ENCODE results near the gene KRTAP2-1. TPM values are rescaled to one million over a fixed set of nuclear protein-coding genes. Genes with fewer than 3 reads are reported as not detected.

Gene KRTAP2-1
- total and polyA plus RNA-seq, 2 of the 13 experiments (the other 11 are each of a cell fraction or from before 2014, with no cell fraction given), result not detected

DNA sequence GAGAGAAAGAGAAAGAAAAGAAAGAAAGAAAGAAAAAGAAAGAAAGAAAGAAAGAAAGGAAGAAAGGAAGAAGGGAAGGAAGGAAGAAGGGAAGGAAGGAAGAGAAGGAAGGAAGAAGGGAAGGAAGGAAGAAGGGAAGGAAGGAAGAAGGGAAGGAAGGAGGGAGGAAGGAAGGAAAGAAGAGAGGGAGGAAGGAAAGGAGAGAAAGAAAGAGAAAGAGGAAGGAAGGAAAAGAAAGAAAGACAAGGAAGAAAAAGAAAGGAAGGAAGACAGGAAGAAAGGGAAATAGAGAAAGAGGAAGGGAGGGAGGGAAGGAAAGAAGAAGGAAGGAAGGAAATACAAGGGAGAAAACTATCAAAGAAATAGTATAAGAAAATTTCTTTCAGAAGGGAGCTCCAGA is 29.7 kb upstream of the KRTAP2-1 start:
- Histone ChIP-seq H3K4me3 (replicated peaks in 1 of 3; ENCODE audit: insufficient read depth in 1 of 3, low read depth in 2 of 3, low read length in 3 of 3) (no peak overlapping the region), H2AFZ (ENCODE audit: low read length) (no peak overlapping the region), H3K9ac (ENCODE audit: insufficient read depth, low read depth, low read length) (no peak overlapping the region), H3K9me3 (ENCODE audit: low read length) (no peaks in the 10 kb centered on the region), H3K27me3 (ENCODE audit: control insufficient read depth in 1 of 2, insufficient read depth in 2 of 2, low read length in 2 of 2) (peaks cover 0 to 5% of the 10 kb centered on the region in 2 experiments; a peak in 2 of 5 replicates), H3K36me3 (replicated peaks in 1 of 2; ENCODE audit: control insufficient read depth in 1 of 2, insufficient read depth in 2 of 2, low read length in 2 of 2) (no peaks in the 10 kb centered on the region), H3K4me2 (ENCODE audit: low read depth, low read length) (no peak overlapping the region), H3K27ac (ENCODE audit: extremely low read length, insufficient read depth, low read length) (no peak overlapping the region), H3K4me1 (ENCODE audit: insufficient read depth, low read length) (no peaks in the 10 kb centered on the region), H4K20me1 (ENCODE audit: insufficient read depth, low read length) (no peaks in the 10 kb centered on the region), H3K79me2 (ENCODE audit: insufficient read depth, low read length) (no peaks in the 10 kb centered on the region)
- POLR2A ChIA-PET, result no interaction called here
- 0 out of 2 replicates have a peak, but pooled peaks have one; percentile 22 for TF ChIP-seq NONO (IDR thresholded peaks at IDR 0.05)
- TF ChIP-seq NONO (CRISPR knock-in tag; conservative IDR thresholded peaks at IDR 0.05), result no peak
- TF ChIP-seq, protein P1, sequence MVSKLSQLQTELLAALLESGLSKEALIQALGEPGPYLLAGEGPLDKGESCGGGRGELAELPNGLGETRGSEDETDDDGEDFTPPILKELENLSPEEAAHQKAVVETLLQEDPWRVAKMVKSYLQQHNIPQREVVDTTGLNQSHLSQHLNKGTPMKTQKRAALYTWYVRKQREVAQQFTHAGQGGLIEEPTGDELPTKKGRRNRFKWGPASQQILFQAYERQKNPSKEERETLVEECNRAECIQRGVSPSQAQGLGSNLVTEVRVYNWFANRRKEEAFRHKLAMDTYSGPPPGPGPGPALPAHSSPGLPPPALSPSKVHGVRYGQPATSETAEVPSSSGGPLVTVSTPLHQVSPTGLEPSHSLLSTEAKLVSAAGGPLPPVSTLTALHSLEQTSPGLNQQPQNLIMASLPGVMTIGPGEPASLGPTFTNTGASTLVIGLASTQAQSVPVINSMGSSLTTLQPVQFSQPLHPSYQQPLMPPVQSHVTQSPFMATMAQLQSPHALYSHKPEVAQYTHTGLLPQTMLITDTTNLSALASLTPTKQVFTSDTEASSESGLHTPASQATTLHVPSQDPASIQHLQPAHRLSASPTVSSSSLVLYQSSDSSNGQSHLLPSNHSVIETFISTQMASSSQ (IDR thresholded peaks at IDR 0.05; ENCODE audit: low read depth), result no peak
- TF ChIP-seq, protein P1 (CRISPR knock-in tag; IDR thresholded peaks at IDR 0.05; ENCODE audit: borderline replicate concordance), result no peak
- BruUV-seq (replicated peaks), result no TSS peak
- ATAC-seq (no peak), FAIRE-seq (no peak), DNase-seq (ENCODE audit: low spot score) (no peak)
- in situ Hi-C loops (cut with HindIII; ENCODE audit: extremely low pct_ligation_motif_present, low pct_unique_long_range_greater_than_20kb) (no loop called here), intact Hi-C loops (cut with micrococcal nuclease; ENCODE audit: unreplicated experiment) (no loop called here)
- CTCF ChIA-PET (ENCODE audit: low intra/inter-chr PET ratio, low total read pairs), result no interaction called here

DNA sequence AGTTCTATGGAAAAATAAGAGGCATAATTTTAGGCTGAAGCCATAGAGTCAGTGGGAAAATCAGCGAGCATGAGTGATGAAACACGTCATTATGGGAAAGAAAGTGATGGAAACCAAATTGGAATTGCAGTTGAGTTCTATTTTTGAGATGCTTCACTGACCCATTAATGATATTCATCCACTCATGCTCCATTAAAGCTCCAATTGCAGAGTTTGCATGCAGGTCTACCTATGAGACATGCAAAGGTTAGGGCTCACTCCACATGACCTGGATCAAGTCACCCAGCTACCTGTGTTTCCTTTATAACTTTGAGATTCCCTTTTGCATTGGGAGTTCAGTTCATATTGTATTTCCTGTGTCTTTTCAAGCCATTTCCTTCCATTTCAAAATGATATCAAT is 26.6 kb upstream of the KRTAP2-1 start:
- H3K4me2 ChIP-seq (ENCODE audit: low read depth, low read length), result no peak overlapping the region
- intact Hi-C loops (cut with micrococcal nuclease; ENCODE audit: unreplicated experiment) (no loop called here), in situ Hi-C loops (cut with HindIII; ENCODE audit: extremely low pct_ligation_motif_present, low pct_unique_long_range_greater_than_20kb) (no loop called here)
- H3K27ac ChIP-seq (ENCODE audit: extremely low read length, insufficient read depth, low read length), result no peak overlapping the region
- H3K4me1 ChIP-seq (ENCODE audit: insufficient read depth, low read length), result no peaks in the 10 kb centered on the region
- FAIRE-seq (no peak), DNase-seq (ENCODE audit: low spot score) (no peak), ATAC-seq (no peak)
- no peaks in the 10 kb centered on the region for H3K79me2 ChIP-seq (ENCODE audit: insufficient read depth, low read length)
- no peaks in the 10 kb centered on the region for H4K20me1 ChIP-seq (ENCODE audit: insufficient read depth, low read length)
- no peak overlapping the region for H3K9ac ChIP-seq (ENCODE audit: insufficient read depth, low read depth, low read length)
- WGBS (ENCODE audit: low lambda C conversion rate), result 73% methylated on average over 2 of the region's 2 CpGs
- H3K4me3 ChIP-seq (replicated peaks in 1 of 3; ENCODE audit: insufficient read depth in 1 of 3, low read depth in 2 of 3, low read length in 3 of 3), result no peak overlapping the region
- no peaks in the 10 kb centered on the region for H3K9me3 ChIP-seq (ENCODE audit: low read length)
- BruUV-seq (replicated peaks), result no TSS peak
- ChIA-PET POLR2A (no interaction called here), CTCF (ENCODE audit: low intra/inter-chr PET ratio, low total read pairs) (no interaction called here)
- no peaks in the 10 kb centered on the region for H3K36me3 ChIP-seq (replicated peaks in 1 of 2; ENCODE audit: control insufficient read depth in 1 of 2, insufficient read depth in 2 of 2, low read length in 2 of 2)
- no peak overlapping the region for H2AFZ ChIP-seq (ENCODE audit: low read length)
- peaks cover 0 to 5% of the 10 kb centered on the region in 2 experiments; a peak in 1 of 5 replicates for H3K27me3 ChIP-seq (ENCODE audit: control insufficient read depth in 1 of 2, insufficient read depth in 2 of 2, low read length in 2 of 2)
- no peak for TF ChIP-seq CENPT (CRISPR knock-in tag; IDR thresholded peaks at IDR 0.05; ENCODE audit: low read depth)
- TF ChIP-seq, protein P2, sequence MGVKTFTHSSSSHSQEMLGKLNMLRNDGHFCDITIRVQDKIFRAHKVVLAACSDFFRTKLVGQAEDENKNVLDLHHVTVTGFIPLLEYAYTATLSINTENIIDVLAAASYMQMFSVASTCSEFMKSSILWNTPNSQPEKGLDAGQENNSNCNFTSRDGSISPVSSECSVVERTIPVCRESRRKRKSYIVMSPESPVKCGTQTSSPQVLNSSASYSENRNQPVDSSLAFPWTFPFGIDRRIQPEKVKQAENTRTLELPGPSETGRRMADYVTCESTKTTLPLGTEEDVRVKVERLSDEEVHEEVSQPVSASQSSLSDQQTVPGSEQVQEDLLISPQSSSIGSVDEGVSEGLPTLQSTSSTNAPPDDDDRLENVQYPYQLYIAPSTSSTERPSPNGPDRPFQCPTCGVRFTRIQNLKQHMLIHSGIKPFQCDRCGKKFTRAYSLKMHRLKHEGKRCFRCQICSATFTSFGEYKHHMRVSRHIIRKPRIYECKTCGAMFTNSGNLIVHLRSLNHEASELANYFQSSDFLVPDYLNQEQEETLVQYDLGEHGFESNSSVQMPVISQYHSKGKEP (CRISPR knock-in tag; IDR thresholded peaks at IDR 0.05), result no peak
- TF ChIP-seq, protein P3, sequence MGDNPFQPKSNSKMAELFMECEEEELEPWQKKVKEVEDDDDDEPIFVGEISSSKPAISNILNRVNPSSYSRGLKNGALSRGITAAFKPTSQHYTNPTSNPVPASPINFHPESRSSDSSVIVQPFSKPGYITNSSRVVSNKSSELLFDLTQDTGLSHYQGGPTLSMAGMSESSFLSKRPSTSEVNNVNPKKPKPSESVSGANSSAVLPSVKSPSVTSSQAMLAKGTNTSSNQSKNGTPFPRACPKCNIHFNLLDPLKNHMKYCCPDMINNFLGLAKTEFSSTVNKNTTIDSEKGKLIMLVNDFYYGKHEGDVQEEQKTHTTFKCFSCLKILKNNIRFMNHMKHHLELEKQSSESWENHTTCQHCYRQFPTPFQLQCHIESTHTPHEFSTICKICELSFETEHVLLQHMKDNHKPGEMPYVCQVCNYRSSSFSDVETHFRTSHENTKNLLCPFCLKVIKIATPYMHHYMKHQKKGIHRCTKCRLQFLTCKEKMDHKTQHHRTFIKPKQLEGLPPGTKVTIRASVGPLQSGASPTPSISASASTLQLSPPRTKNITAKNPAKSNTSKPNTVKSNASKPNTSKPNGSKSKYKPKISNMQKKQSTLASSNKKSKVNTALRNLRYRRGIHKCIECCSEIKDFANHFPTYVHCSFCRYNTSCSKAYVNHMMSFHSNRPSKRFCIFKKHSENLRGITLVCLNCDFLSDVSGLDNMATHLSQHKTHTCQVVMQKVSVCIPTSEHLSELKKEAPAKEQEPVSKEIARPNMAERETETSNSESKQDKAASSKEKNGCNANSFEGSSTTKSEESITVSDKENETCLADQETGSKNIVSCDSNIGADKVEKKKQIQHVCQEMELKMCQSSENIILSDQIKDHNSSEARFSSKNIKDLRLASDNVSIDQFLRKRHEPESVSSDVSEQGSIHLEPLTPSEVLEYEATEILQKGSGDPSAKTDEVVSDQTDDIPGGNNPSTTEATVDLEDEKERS (CRISPR knock-in tag; IDR thresholded peaks at IDR 0.05), result no peak
- no peak for TF ChIP-seq SRSF9 (IDR thresholded peaks at IDR 0.05; ENCODE audit: borderline replicate concordance, insufficient read depth, low read depth, low read length, poor library complexity, severe bottlenecking)
- TF ChIP-seq ZNF235 (CRISPR knock-in tag; IDR thresholded peaks at IDR 0.05; ENCODE audit: borderline replicate concordance), result no peak
- no peak for TF ChIP-seq BRD4 (CRISPR knock-in tag; IDR thresholded peaks at IDR 0.05)

Measured in HepG2 (cell line).